PC-9 (cell line): ENCODE results near the gene RAB4B. TPM values are rescaled to one million over a fixed set of nuclear protein-coding genes. Genes with fewer than 3 reads are reported as not detected.
"Not testable (repeated sequence)": the region's sequence is repeated elsewhere in the genome, so short reads cannot be mapped to it uniquely, and the experiment has no call there.

Experiments
- BruUV-seq: library from RNA; stranded (reverse); fragments of 400-500 nt; replicated peaks from 2 replicates; lab custom pipeline; 2021; lab: Mats Ljungman, UMichigan
- CTCF ChIA-PET: fragments of 300-600 bp; sonication (Branson Sonifier 250); formaldehyde crosslinking; loops from one replicate; lab custom pipeline; 2022; ENCODE audit warnings: antibody characterized with exemption; lab: Charles Lee
- POLR2A ChIA-PET: fragments of 300-600 bp; sonication (Branson Sonifier 250); formaldehyde crosslinking; loops from one replicate; lab custom pipeline; 2022; ENCODE audit warnings: antibody characterized with exemption; ENCODE audit not compliant: unreplicated experiment; lab: Charles Lee
- DNase-seq, 2 experiments: peaks; one replicate each; pipeline versions ENCODE4 v3.0.0 to v3.0.0-alpha.2; 2015 to 2022; ENCODE audit warnings: mixed read lengths in 1 of 2
- H2AFZ ChIP-seq: fragments of 200-600 bp; sonication (generic); 2 replicates; pipeline ENCODE4 v1.8.1; 2017; ENCODE audit warnings: antibody characterized with exemption
- H3F3A ChIP-seq: fragments of 200-600 bp; sonication (generic); 2 replicates; pipeline ENCODE4 v1.8.1; 2017; ENCODE audit warnings: antibody characterized with exemption, mild to moderate bottlenecking, low read depth; ENCODE audit not compliant: insufficient read depth
- H3K27ac ChIP-seq: fragments of 200-600 bp; sonication (generic); 2 replicates; pipeline ENCODE4 v1.6.1; 2016; ENCODE audit warnings: mixed run types
- H3K27me3 ChIP-seq: fragments of 200-600 bp; sonication (generic); 2 replicates; pipeline ENCODE4 v1.6.1; 2016; ENCODE audit warnings: low read depth, mixed run types; ENCODE audit not compliant: insufficient read depth
- H3K36me3 ChIP-seq: fragments of 200-600 bp; sonication (generic); 2 replicates; pipeline ENCODE4 v1.6.1; 2016; ENCODE audit warnings: low read depth, mixed run types
- H3K4me1 ChIP-seq: fragments of 200-600 bp; sonication (generic); replicated peaks from 2 replicates; pipeline ENCODE4 v1.6.1; 2016; ENCODE audit warnings: mixed run types; ENCODE audit not compliant: insufficient read depth
- H3K4me2 ChIP-seq: fragments of 200-600 bp; sonication (generic); 2 replicates; pipeline ENCODE4 v1.6.1; 2017; ENCODE audit warnings: mixed run types
- H3K4me3 ChIP-seq: fragments of 200-600 bp; sonication (generic); 2 replicates; pipeline ENCODE4 v1.6.1; 2016; ENCODE audit warnings: mixed run types
- H3K79me2 ChIP-seq: fragments of 200-600 bp; sonication (generic); 2 replicates; pipeline ENCODE4 v1.6.1; 2017; ENCODE audit warnings: low read depth, mixed run types
- H3K9me2 ChIP-seq: fragments of 200-600 bp; sonication (generic); 2 replicates; pipeline ENCODE4 v1.8.1; 2017; ENCODE audit warnings: mild to moderate bottlenecking; ENCODE audit not compliant: insufficient read depth
- H3K9me3 ChIP-seq: fragments of 200-600 bp; sonication (generic); 2 replicates; pipeline ENCODE4 v1.8.1; 2016; ENCODE audit warnings: low read depth; ENCODE audit not compliant: insufficient read depth
- H4K20me1 ChIP-seq: fragments of 200-600 bp; sonication (generic); 2 replicates; pipeline ENCODE4 v1.8.1; 2017; ENCODE audit not compliant: insufficient read depth
- EZH2 ChIP-seq: fragments of 200-600 bp; sonication (generic); IDR thresholded peaks from 2 replicates; pipeline ENCODE4 v1.8.0; 2017; ENCODE audit warnings: antibody characterized with exemption, low read depth
- intact Hi-C: fragments of 100-400 bp; cut with micrococcal nuclease; formaldehyde crosslinking; loops from one replicate; pipeline ENCODE4 v1.10.0; 2022; ENCODE audit not compliant: unreplicated experiment
- total RNA-seq: library from RNA; stranded (reverse); gene quantifications from 2 replicates; pipeline ENCODE4 v1.2.3, GENCODE V29; 2021
- TF ChIP-seq, protein P1 (sequence below): fragments of 200-600 bp; sonication (generic); conservative IDR thresholded peaks from 2 replicates; pipeline ENCODE4 v1.6.1; 2017; ENCODE audit warnings: mixed run types, antibody characterized with exemption, mild to moderate bottlenecking, moderate library complexity

The RAB4B gene
- total RNA-seq, 1 experiment from 2014 or later: 22.2 TPM

DNA sequence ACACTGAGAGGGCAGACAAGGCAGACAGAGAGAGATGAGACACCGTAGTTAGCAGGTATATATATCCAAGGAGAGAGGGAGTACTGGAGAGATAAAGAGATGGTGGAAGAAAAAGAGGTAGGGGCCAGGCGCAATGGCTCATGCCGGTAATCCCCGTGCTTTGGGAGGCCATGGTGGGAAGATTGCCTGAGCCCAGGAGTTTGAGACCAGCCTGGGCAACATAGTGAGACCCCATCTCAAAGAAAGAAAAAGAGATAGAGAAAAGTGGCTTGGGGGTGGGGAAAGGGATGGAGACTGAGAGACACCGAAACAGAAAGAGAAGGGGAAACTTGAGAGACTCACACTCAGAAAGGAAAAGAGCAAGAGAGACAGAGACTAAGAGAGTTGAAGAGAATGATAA, 2.5 kb downstream of the RAB4B start:
- Histone ChIP-seq H3K4me2 (no peak overlapping the region), H3K4me3 (no peak overlapping the region), H3K79me2 (no peaks in the 10 kb centered on the region), H4K20me1 (no peaks in the 10 kb centered on the region; the same call in 1 of the 2 replicates), H3K27ac (no peak overlapping the region), H3F3A (peaks cover 29% of the 10 kb centered on the region), H3K27me3 (no peaks in the 10 kb centered on the region), H3K9me2 (no peaks in the 10 kb centered on the region), H3K36me3 (no peaks in the 10 kb centered on the region), H3K4me1 (peaks cover 13% of the 10 kb centered on the region), H3K9me3 (no peaks in the 10 kb centered on the region), H2AFZ (no peak overlapping the region)
- CTCF ChIA-PET: no interaction called here
- no peak for DNase-seq
- no TSS peak for BruUV-seq
- POLR2A ChIA-PET: interaction anchor here (0.6 kb wide), 1 partner anchor 61 kb away, joined by 35 read pairs; no protein-coding TSS in a partner anchor
- intact Hi-C loops: no loop called here
- no peak for TF ChIP-seq EZH2
- TF ChIP-seq, protein P1, sequence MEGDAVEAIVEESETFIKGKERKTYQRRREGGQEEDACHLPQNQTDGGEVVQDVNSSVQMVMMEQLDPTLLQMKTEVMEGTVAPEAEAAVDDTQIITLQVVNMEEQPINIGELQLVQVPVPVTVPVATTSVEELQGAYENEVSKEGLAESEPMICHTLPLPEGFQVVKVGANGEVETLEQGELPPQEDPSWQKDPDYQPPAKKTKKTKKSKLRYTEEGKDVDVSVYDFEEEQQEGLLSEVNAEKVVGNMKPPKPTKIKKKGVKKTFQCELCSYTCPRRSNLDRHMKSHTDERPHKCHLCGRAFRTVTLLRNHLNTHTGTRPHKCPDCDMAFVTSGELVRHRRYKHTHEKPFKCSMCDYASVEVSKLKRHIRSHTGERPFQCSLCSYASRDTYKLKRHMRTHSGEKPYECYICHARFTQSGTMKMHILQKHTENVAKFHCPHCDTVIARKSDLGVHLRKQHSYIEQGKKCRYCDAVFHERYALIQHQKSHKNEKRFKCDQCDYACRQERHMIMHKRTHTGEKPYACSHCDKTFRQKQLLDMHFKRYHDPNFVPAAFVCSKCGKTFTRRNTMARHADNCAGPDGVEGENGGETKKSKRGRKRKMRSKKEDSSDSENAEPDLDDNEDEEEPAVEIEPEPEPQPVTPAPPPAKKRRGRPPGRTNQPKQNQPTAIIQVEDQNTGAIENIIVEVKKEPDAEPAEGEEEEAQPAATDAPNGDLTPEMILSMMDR: no peak

GRCh38 chr19:40781140-40781539, 3.1 kb downstream of the RAB4B start:
- H4K20me1 ChIP-seq: no peaks in the 10 kb centered on the region; the same call in 1 of the 2 replicates
- H3K36me3 ChIP-seq: no peaks in the 10 kb centered on the region
- H3K4me1 ChIP-seq: peaks cover 13% of the 10 kb centered on the region
- H3K9me2 ChIP-seq: no peaks in the 10 kb centered on the region
- BruUV-seq: no TSS peak
- POLR2A ChIA-PET: no interaction called here
- CTCF ChIA-PET: no interaction called here
- no peaks in the 10 kb centered on the region for H3K27me3 ChIP-seq
- no peak overlapping the region for H3K4me3 ChIP-seq
- H3K79me2 ChIP-seq: no peaks in the 10 kb centered on the region
- no peak overlapping the region for H2AFZ ChIP-seq
- H3F3A ChIP-seq: peaks cover 27% of the 10 kb centered on the region
- no peaks in the 10 kb centered on the region for H3K9me3 ChIP-seq
- H3K4me2 ChIP-seq: no peak overlapping the region
- intact Hi-C loops: no loop called here
- TF ChIP-seq, protein P1: no peak
- no peak for TF ChIP-seq EZH2
- DNase-seq: no peak
- no peak overlapping the region for H3K27ac ChIP-seq

DNA sequence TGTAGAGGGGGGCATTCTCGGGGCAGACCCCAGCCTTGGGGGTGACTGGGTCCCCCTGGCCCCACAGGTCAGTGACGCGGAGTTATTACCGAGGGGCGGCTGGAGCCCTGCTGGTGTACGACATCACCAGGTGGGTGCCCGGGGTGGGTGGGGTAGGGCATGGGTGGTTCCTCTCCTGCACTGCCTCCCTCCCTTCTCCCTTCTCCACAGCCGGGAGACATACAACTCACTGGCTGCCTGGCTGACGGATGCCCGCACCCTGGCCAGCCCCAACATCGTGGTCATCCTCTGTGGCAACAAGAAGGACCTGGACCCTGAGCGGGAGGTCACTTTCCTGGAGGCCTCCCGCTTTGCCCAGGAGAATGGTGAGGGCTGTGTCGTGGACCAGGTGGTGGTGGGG, 5.7 kb downstream of the RAB4B start:
- no peaks in the 10 kb centered on the region for H3K9me3 ChIP-seq
- POLR2A ChIA-PET: interaction anchor here (0.6 kb wide), 1 partner anchor 465 kb away, joined by 7 read pairs; no protein-coding TSS in a partner anchor
- CTCF ChIA-PET: interaction anchor here (0.6 kb wide), 1 partner anchor 8 kb away, joined by 3 read pairs; the partner anchor contains the start of gene MIA
- no peaks in the 10 kb centered on the region for H3K79me2 ChIP-seq
- H4K20me1 ChIP-seq: no peaks in the 10 kb centered on the region; the same call in 1 of the 2 replicates
- H3K27ac ChIP-seq: no peak overlapping the region
- TF ChIP-seq EZH2: no peak
- TF ChIP-seq, protein P1: no peak
- H3K4me2 ChIP-seq: no peak overlapping the region
- H3K36me3 ChIP-seq: no peaks in the 10 kb centered on the region
- DNase-seq: no peak
- H3K9me2 ChIP-seq: no peaks in the 10 kb centered on the region
- no peak overlapping the region for H3K4me3 ChIP-seq
- H3K27me3 ChIP-seq: no peaks in the 10 kb centered on the region
- intact Hi-C loops: no loop called here
- H2AFZ ChIP-seq: no peak overlapping the region
- BruUV-seq: no TSS peak
- H3K4me1 ChIP-seq: peaks cover 4% of the 10 kb centered on the region; the same call in 1 of the 2 replicates
- H3F3A ChIP-seq: peaks cover 9% of the 10 kb centered on the region

GRCh38 chr19:40784146-40784545, 6.1 kb downstream of the RAB4B start:
- intact Hi-C loops, BruUV-seq, H3K9me2 ChIP-seq: not testable (repeated sequence)

More at GRCh38 chr19:40784146-40784545, 6.1 kb downstream of the RAB4B start:
- H2AFZ ChIP-seq, H3K36me3 ChIP-seq, H3K4me2 ChIP-seq, H3K4me3 ChIP-seq, H3K4me1 ChIP-seq, H3F3A ChIP-seq, DNase-seq, H3K27ac ChIP-seq, H3K27me3 ChIP-seq, H3K9me3 ChIP-seq, H4K20me1 ChIP-seq, H3K79me2 ChIP-seq: not testable (repeated sequence)
- ChIA-PET POLR2A (interaction anchor here (0.6 kb wide), 1 partner anchor 465 kb away, joined by 7 read pairs; no protein-coding TSS in a partner anchor), CTCF (interaction anchor here (0.6 kb wide), 1 partner anchor 9 kb away, joined by 3 read pairs; the partner anchor contains the start of gene MIA)
